ENCODE data around the gene SIRT3.
"Not testable (repeated sequence)": the region's sequence is repeated elsewhere in the genome, so short reads cannot be mapped to it uniquely, and the experiment has no call there.

The SIRT3 gene

GRCh38 chr11:270451-271318 lies 34.5 kb upstream of the SIRT3 start:
- DNase-seq: no peak

- DNase-seq: no peak
Observed at GRCh38 chr11:269146-269890, 33.2 kb upstream of the SIRT3 start.

GRCh38 chr11:268716-269145 lies 32.6 kb upstream of the SIRT3 start:
- not testable (repeated sequence) for DNase-seq

GRCh38 chr11:267491-267994 lies 31.4 kb upstream of the SIRT3 start:
- DNase-seq: no peak

GRCh38 chr11:266676-267439 lies 30.7 kb upstream of the SIRT3 start:
- no peak for DNase-seq

GRCh38 chr11:261624-262023 lies 25.5 kb upstream of the SIRT3 start:
- no peak for DNase-seq

- DNase-seq: no peak
Observed at GRCh38 chr11:259413-259812, 23.3 kb upstream of the SIRT3 start.

- no peak for DNase-seq
Observed at GRCh38 chr11:257766-258493, 21.8 kb upstream of the SIRT3 start.

GRCh38 chr11:256952-257737 lies 21.0 kb upstream of the SIRT3 start:
- DNase-seq: no peak

- no peak for DNase-seq
Observed at GRCh38 chr11:255816-256215, 19.7 kb upstream of the SIRT3 start.

GRCh38 chr11:255176-255575 lies 19.0 kb upstream of the SIRT3 start:
- no peak for DNase-seq

GRCh38 chr11:253886-254270 lies 17.7 kb upstream of the SIRT3 start:
- DNase-seq: no peak

- DNase-seq: no peak
Observed at GRCh38 chr11:253160-253885, 17.2 kb upstream of the SIRT3 start.

GRCh38 chr11:252666-253065 lies 16.5 kb upstream of the SIRT3 start:
- no peak for DNase-seq

GRCh38 chr11:251550-251949 lies 15.4 kb upstream of the SIRT3 start:
- DNase-seq: no peak

GRCh38 chr11:250740-251299 lies 14.7 kb upstream of the SIRT3 start:
- DNase-seq: peak; percentile 4

- no peak for DNase-seq
Observed at GRCh38 chr11:250274-250673, 14.1 kb upstream of the SIRT3 start.

- no peak for DNase-seq
Observed at GRCh38 chr11:249062-249461, 12.9 kb upstream of the SIRT3 start.

GRCh38 chr11:244376-244775 lies 8.2 kb upstream of the SIRT3 start:
- DNase-seq: no peak

GRCh38 chr11:241634-242033 lies 5.5 kb upstream of the SIRT3 start:
- DNase-seq: no peak

GRCh38 chr11:240315-240714 lies 4.2 kb upstream of the SIRT3 start:
- no peak for DNase-seq

Data from NCI-H1436 (cell line).